ENCODE results near the gene GPBP1L1. TPM values are rescaled to one million over a fixed set of nuclear protein-coding genes. Genes with fewer than 3 reads are reported as not detected.

GPBP1L1 gene
- total RNA-seq, 1 donor from 2014 or later = 85.5 TPM

DNA sequence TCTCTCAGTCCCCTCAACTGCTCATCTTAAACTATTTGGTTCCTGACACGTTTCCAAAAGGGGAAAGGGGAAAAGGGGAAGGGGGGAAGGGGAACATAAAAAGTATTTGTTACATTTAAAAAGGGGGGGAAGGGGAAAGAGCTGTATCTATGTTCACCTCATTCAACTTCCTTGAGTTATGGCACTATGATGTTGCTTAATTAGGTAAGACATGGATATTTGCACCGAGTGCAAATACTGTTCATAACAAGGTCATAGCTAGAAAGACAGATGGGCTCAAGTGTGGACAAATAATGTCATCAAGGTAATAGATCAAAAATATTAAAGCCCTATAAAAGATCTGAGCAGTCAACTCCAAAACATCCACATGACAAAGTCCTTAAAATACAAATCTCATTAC is 26.0 kb downstream of the GPBP1L1 start:
- H3K27ac Mint-ChIP-seq (ENCODE audit: unreplicated experiment) = no peak overlapping the region
- no peak for DNase-seq (ENCODE audit: low spot score)

DNA sequence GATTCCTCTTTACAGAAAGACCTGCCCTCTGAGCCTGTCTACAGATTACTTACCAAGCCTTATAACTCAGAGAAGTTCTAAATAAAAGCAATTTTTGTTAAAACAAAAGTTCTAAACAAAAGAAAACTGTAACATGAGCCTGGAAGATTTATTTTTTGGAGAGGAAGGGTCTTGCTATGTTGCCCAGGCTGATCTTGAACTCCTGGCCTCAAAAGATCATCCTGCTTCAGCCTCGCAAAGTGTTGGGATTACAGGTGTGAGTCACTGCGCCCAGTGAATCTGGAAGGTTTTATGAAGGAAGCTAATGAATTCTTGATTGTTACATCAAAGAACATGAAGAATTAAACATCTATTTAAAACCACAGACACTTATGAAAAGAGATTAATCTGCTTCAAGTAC is 27.1 kb downstream of the GPBP1L1 start:
- Mint-ChIP-seq H3K4me3 (ENCODE audit: unreplicated experiment) (no peak overlapping the region), H3K36me3 (ENCODE audit: low read depth) (peaks cover 25% of the 10 kb centered on the region), H3K27me3 (ENCODE audit: low read depth) (no peaks in the 10 kb centered on the region), H3K4me1 (ENCODE audit: low read depth) (peaks cover 6% of the 10 kb centered on the region), H3K9me3 (ENCODE audit: low read depth) (no peaks in the 10 kb centered on the region), H3K27ac (ENCODE audit: unreplicated experiment) (no peak overlapping the region)
- no peak for DNase-seq (ENCODE audit: low spot score)
- TF ChIP-seq, protein P1, sequence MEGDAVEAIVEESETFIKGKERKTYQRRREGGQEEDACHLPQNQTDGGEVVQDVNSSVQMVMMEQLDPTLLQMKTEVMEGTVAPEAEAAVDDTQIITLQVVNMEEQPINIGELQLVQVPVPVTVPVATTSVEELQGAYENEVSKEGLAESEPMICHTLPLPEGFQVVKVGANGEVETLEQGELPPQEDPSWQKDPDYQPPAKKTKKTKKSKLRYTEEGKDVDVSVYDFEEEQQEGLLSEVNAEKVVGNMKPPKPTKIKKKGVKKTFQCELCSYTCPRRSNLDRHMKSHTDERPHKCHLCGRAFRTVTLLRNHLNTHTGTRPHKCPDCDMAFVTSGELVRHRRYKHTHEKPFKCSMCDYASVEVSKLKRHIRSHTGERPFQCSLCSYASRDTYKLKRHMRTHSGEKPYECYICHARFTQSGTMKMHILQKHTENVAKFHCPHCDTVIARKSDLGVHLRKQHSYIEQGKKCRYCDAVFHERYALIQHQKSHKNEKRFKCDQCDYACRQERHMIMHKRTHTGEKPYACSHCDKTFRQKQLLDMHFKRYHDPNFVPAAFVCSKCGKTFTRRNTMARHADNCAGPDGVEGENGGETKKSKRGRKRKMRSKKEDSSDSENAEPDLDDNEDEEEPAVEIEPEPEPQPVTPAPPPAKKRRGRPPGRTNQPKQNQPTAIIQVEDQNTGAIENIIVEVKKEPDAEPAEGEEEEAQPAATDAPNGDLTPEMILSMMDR (IDR thresholded peaks at IDR 0.05) = no peak

More for the DNA sequence above, 26.0 kb downstream of the GPBP1L1 start:
- H3K4me1 Mint-ChIP-seq (ENCODE audit: low read depth) = peaks cover 9% of the 10 kb centered on the region
- no peak overlapping the region for H3K4me3 Mint-ChIP-seq (ENCODE audit: unreplicated experiment)
- no peaks in the 10 kb centered on the region for H3K9me3 Mint-ChIP-seq (ENCODE audit: low read depth)
- TF ChIP-seq, protein P1 (IDR thresholded peaks at IDR 0.05) = no peak
- H3K27me3 Mint-ChIP-seq (ENCODE audit: low read depth) = no peaks in the 10 kb centered on the region
- H3K36me3 Mint-ChIP-seq (ENCODE audit: low read depth) = peaks cover 17% of the 10 kb centered on the region

DNA sequence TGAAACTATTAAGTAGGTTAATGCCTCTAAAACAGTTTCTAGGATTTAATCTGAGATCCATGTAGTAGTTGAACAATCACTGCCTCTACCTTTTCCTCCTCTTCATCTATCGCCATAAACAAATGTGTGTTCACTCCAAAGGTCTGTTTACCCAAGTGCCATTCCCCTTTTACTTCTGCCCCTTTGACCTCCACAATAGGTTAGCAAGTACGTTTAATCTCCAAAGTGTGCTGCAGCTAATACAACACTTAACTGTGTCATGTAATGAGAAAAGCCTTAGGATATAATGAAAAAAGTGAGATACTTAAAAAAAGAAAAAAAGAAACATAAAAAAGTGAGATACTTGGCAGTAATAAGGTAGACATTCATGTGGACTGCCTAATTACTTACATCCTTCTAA is 28.2 kb downstream of the GPBP1L1 start:
- H3K27me3 Mint-ChIP-seq (ENCODE audit: low read depth) = no peaks in the 10 kb centered on the region
- H3K36me3 Mint-ChIP-seq (ENCODE audit: low read depth) = peaks cover 24% of the 10 kb centered on the region
- H3K4me1 Mint-ChIP-seq (ENCODE audit: low read depth) = peaks cover 2% of the 10 kb centered on the region
- no peak overlapping the region for H3K4me3 Mint-ChIP-seq (ENCODE audit: unreplicated experiment)
- no peaks in the 10 kb centered on the region for H3K9me3 Mint-ChIP-seq (ENCODE audit: low read depth)
- no peak overlapping the region for H3K27ac Mint-ChIP-seq (ENCODE audit: unreplicated experiment)
- DNase-seq (ENCODE audit: low spot score) = no peak
- TF ChIP-seq, protein P1 (IDR thresholded peaks at IDR 0.05) = no peak

DNA sequence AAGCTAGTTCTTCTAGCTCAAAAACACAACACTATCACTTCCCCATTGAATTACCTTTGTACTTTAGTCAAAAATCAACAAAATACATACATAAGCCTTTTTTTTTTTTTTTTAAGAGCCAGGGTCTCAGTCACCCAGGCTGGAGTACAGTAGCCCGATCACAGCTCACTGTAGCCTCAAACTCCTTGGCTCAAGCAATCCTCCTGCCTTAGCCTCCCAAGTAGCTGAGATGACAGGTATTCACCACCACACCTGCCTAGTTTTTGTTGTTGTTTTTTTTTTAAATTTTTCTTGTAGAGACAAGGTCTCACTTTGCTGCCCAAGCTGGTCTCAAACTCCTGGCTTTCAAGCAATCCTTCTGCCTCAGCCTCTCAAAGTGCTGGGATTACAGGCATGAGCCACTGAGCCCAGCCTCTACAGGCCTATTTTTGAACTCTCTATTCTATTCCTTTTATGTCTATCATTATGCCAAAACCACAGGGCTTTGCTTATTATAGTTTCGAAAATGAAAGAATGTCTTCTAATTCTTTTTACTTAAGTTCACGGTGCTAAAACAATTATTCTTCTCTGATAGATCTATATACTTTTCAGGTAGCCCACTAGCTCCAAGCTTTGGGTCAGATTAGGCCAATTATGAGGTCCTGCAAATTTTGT is 29.6 kb downstream of the GPBP1L1 start:
- Mint-ChIP-seq H3K9me3 (ENCODE audit: low read depth) (no peaks in the 10 kb centered on the region), H3K27ac (ENCODE audit: unreplicated experiment) (no peak overlapping the region), H3K27me3 (ENCODE audit: low read depth) (no peaks in the 10 kb centered on the region), H3K36me3 (ENCODE audit: low read depth) (peaks cover 28% of the 10 kb centered on the region), H3K4me1 (ENCODE audit: low read depth) (no peaks in the 10 kb centered on the region), H3K4me3 (ENCODE audit: unreplicated experiment) (no peak overlapping the region)
- TF ChIP-seq, protein P1 (IDR thresholded peaks at IDR 0.05) = no peak
- no peak for DNase-seq (ENCODE audit: low spot score)

DNA sequence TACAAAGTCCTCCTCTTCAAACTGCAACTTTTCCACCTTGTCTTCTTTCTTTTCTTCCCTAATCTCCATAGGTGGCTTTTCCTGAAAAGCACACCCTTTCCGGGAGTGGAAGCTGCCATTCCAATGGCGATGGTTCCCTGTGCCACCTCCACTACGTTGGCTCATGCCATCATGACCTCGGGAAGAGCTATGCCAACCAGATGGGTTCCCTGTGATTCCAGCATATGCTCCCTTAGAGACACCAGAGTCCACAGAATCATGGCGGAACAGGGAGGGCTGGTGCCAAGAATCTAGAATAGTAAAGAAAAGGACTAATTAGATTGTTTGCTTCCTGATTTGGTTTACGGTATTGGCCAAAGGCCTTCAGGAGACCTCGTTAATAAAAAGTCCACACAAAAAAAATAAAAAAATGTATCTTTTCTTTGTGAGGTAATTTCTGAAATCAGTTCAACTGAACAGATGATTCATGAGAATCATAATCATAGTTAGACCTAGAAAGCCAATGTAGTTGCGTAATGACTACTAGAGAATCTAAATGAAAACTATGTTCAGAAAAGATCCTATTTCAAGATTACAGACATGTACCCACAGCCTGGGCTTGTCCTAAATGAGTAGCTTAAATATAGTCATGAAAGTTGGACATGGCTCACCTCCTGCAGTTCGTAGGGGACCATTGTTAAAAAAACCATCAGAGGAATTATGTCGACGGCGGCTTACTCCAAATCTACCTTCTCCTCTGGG is 31.6 kb downstream of the GPBP1L1 start:
- Mint-ChIP-seq H3K27me3 (ENCODE audit: low read depth) (no peaks in the 10 kb centered on the region), H3K9me3 (ENCODE audit: low read depth) (no peaks in the 10 kb centered on the region), H3K4me3 (ENCODE audit: unreplicated experiment) (no peak overlapping the region), H3K27ac (ENCODE audit: unreplicated experiment) (no peak overlapping the region), H3K36me3 (ENCODE audit: low read depth) (peaks cover 33% of the 10 kb centered on the region), H3K4me1 (ENCODE audit: low read depth) (no peaks in the 10 kb centered on the region)
- TF ChIP-seq, protein P1 (IDR thresholded peaks at IDR 0.05) = no peak
- DNase-seq (ENCODE audit: low spot score) = no peak
